Neural progenitor cell (in vitro differentiated cells): Measurements from ENCODE around the gene TPSB2. TPM values are rescaled to one million over a fixed set of nuclear protein-coding genes. Genes with fewer than 3 reads are reported as not detected.

Experiments used
- DNase-seq: peaks from one replicate; pipeline ENCODE4 v3.0.0-alpha.2; 2016; ENCODE audit warnings: low spot score
- H2AFZ ChIP-seq: fragments of 200-600 bp; sonication (generic); replicated peaks from 2 replicates; pipeline ENCODE4 v1.6.1; 2016; ENCODE audit warnings: antibody characterized with exemption
- H3F3A ChIP-seq: fragments of 200-600 bp; sonication (generic); 2 replicates; pipeline ENCODE4 v1.6.1; 2016; ENCODE audit warnings: antibody characterized with exemption, low read depth
- H3K27ac ChIP-seq: fragments of 200-600 bp; sonication (generic); 2 replicates; pipeline ENCODE4 v1.5.1; 2016; ENCODE audit warnings: mild to moderate bottlenecking
- H3K27me3 ChIP-seq: fragments of 200-600 bp; sonication (generic); 2 replicates; pipeline ENCODE4 v1.6.1; 2016; ENCODE audit warnings: mild to moderate bottlenecking, moderate library complexity
- H3K36me3 ChIP-seq: fragments of 200-600 bp; sonication (generic); 2 replicates; pipeline ENCODE4 v1.5.1; 2016
- H3K4me1 ChIP-seq: fragments of 200-600 bp; sonication (generic); 2 replicates; pipeline ENCODE4 v1.6.1; 2016; ENCODE audit warnings: mixed run types
- H3K4me2 ChIP-seq: fragments of 200-600 bp; sonication (generic); 2 replicates; pipeline ENCODE4 v1.6.1; 2016
- H3K4me3 ChIP-seq: fragments of 200-600 bp; sonication (generic); 2 replicates; pipeline ENCODE4 v1.5.1; 2016
- H3K79me2 ChIP-seq: fragments of 200-600 bp; sonication (generic); 2 replicates; pipeline ENCODE4 v1.6.1; 2016; ENCODE audit warnings: low read depth
- H3K9ac ChIP-seq: fragments of 200-600 bp; sonication (generic); 2 replicates; pipeline ENCODE4 v1.6.1; 2016
- H3K9me3 ChIP-seq: fragments of 200-600 bp; sonication (generic); 2 replicates; pipeline ENCODE4 v1.5.1; 2016; ENCODE audit warnings: low read depth
- H4K20me1 ChIP-seq: fragments of 200-600 bp; sonication (generic); 2 replicates; pipeline ENCODE4 v1.6.1; 2016; ENCODE audit warnings: low read depth
- H3K27ac Mint-ChIP-seq: 3 replicates; pipeline ENCODE4 v1.8.0; 2021; ENCODE audit warnings: mixed read lengths
- H3K27me3 Mint-ChIP-seq: 2 replicates; pipeline ENCODE4 v1.8.0; 2022; ENCODE audit warnings: low read depth, mild to moderate bottlenecking, inconsistent platforms, moderate library complexity, mixed read lengths; ENCODE audit not compliant: insufficient read depth
- H3K36me3 Mint-ChIP-seq: 3 replicates; pipeline ENCODE4 v1.8.0; 2021; ENCODE audit warnings: mixed read lengths
- H3K4me1 Mint-ChIP-seq: 3 replicates; pipeline ENCODE4 v1.8.0; 2021; ENCODE audit warnings: mixed read lengths
- H3K4me3 Mint-ChIP-seq: 3 replicates; pipeline ENCODE4 v1.8.0; 2021; ENCODE audit warnings: mild to moderate bottlenecking, moderate library complexity, mixed read lengths
- H3K9me3 Mint-ChIP-seq: 3 replicates; pipeline ENCODE4 v1.8.0; 2020; ENCODE audit warnings: mixed read lengths
- EZH2 ChIP-seq: fragments of 200-600 bp; sonication (generic); IDR thresholded peaks from 2 replicates; pipeline ENCODE4 v1.6.1; 2017; ENCODE audit warnings: antibody characterized with exemption, mild to moderate bottlenecking, moderate library complexity
- EZH2phosphoT487 ChIP-seq: fragments of 200-600 bp; sonication (generic); IDR thresholded peaks from 2 replicates; pipeline ENCODE4 v1.6.1; 2017; ENCODE audit warnings: antibody characterized with exemption
- total RNA-seq: library from RNA; depleted of rRNA; stranded (reverse); fragments of >200 nt; gene quantifications from 2 replicates; pipeline ENCODE4 v1.2.3, GENCODE V29; 2015; ENCODE audit warnings: low replicate concordance
- TF ChIP-seq, protein P1 (sequence below): fragments of 200-600 bp; sonication (generic); IDR thresholded peaks from 2 replicates; pipeline ENCODE4 v1.5.1; 2017; ENCODE audit warnings: antibody characterized with exemption, mild to moderate bottlenecking

The TPSB2 gene
- total RNA-seq, 1 donor from 2014 or later, result not detected

DNA sequence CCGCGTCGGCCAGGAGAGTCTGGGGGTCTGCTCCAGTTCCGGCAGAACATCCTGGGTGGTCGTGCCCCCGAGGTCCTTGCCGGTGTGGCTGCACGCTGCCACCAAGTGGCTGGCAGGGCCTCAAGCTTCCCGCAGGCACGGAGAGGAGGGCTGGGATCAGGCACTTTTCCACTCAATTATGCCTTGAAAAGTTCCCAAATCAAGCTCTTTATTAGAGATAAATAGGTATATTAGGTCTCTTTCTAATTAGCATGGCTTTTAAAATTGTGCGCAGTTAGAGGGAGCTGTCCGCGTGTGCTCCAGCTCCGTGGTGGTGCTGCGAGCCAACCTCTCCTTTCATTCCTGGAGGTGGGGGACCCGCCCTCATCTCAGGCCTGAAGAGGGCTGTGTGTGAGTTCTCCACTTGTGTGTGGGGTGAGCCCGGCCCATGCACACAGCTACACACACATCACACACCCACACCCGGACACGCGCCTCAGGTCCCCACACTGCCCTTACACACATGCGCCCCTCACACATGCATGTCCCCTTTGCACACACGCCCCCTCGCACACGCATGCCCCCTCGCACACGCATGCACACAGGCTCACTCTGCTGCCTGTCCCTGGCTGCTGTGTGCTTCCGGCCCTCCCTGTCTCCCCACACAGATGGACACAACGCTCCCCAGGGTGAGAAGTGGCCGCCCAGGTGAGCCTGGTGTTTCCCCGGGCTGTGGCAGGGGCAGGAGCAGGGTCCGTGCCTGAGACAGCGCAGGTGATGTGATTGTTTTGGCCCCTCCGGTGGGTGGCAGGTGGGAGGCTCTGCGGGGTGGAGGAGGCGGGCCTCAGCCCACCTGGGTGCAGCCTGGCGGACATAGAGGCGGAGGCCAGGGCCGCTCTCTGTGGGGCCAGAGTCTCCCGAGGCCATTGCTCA is 48.3 kb downstream of the TPSB2 start:
- H3K9me3 Mint-ChIP-seq, result no peaks in the 10 kb centered on the region
- Histone ChIP-seq H3K27ac (no peak overlapping the region), H3K4me2 (no peak overlapping the region), H3K9ac (no peak overlapping the region), H3F3A (no peaks in the 10 kb centered on the region), H4K20me1 (peaks cover 82% of the 10 kb centered on the region), H2AFZ (no peak overlapping the region), H3K79me2 (no peaks in the 10 kb centered on the region), H3K4me3 (no peak overlapping the region), H3K4me1 (peaks cover 3% of the 10 kb centered on the region), H3K9me3 (no peaks in the 10 kb centered on the region), H3K36me3 (no peaks in the 10 kb centered on the region), H3K27me3 (no peaks in the 10 kb centered on the region)
- H3K4me1 Mint-ChIP-seq, result peaks cover 15% of the 10 kb centered on the region
- DNase-seq, result peak; percentile 73
- peaks cover 2% of the 10 kb centered on the region for H3K27me3 Mint-ChIP-seq
- H3K27ac Mint-ChIP-seq, result no peak overlapping the region
- no peak for TF ChIP-seq EZH2phosphoT487
- TF ChIP-seq, protein P1, sequence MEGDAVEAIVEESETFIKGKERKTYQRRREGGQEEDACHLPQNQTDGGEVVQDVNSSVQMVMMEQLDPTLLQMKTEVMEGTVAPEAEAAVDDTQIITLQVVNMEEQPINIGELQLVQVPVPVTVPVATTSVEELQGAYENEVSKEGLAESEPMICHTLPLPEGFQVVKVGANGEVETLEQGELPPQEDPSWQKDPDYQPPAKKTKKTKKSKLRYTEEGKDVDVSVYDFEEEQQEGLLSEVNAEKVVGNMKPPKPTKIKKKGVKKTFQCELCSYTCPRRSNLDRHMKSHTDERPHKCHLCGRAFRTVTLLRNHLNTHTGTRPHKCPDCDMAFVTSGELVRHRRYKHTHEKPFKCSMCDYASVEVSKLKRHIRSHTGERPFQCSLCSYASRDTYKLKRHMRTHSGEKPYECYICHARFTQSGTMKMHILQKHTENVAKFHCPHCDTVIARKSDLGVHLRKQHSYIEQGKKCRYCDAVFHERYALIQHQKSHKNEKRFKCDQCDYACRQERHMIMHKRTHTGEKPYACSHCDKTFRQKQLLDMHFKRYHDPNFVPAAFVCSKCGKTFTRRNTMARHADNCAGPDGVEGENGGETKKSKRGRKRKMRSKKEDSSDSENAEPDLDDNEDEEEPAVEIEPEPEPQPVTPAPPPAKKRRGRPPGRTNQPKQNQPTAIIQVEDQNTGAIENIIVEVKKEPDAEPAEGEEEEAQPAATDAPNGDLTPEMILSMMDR, result peak; percentile 60
- TF ChIP-seq EZH2, result no peak
- H3K4me3 Mint-ChIP-seq, result no peak overlapping the region
- H3K36me3 Mint-ChIP-seq, result no peaks in the 10 kb centered on the region

DNA sequence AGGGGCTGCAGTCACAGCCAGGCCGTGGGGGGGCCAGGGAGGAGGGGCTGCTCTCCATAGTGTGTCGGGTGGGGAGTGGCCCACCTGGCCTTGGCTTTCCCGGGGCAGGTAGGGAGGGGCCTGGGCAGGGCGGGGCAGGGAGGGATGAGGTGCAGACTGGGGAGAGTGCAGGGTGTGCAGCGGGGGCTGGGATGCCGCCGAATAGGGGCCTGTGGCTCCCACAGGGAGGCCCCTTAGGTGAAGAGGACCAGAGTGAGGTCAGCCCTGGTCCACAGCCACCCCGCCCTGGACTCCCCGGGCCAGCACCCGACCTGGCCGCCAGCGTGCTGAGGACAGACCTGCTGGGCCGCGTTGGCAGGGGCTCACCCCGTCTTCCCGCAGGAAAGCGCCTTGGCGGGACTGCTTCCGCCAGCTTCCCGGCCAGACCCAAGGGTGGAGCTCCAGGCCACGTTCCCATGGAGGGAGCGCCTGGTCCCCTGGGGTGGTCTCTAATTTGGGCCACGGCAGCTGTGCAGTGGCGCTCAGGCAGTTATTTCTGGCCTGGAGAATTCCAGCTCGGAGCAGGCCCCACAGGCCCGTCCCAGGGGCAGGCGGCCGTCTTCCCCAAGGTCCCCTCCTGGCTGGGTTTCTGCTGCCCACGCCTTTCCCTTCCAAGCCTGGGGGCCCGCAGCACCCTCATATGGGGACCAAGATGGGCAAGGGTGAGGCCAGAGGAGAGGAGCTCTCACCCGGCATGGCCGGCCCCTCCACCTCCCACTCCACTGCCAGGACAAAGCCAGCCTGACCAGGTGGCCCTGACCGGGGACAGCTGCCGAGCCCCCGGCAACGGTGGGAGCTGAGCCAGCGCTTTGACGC is 49.2 kb downstream of the TPSB2 start:
- Histone ChIP-seq H3K4me3 (no peak overlapping the region), H3K27ac (no peak overlapping the region), H3K36me3 (no peaks in the 10 kb centered on the region), H3K9ac (no peak overlapping the region), H4K20me1 (peaks cover 84% of the 10 kb centered on the region), H3K4me2 (no peak overlapping the region), H3K4me1 (peaks cover 3% of the 10 kb centered on the region), H3K9me3 (no peaks in the 10 kb centered on the region), H3F3A (no peaks in the 10 kb centered on the region), H3K27me3 (no peaks in the 10 kb centered on the region), H2AFZ (no peak overlapping the region), H3K79me2 (no peaks in the 10 kb centered on the region)
- Mint-ChIP-seq H3K9me3 (no peaks in the 10 kb centered on the region), H3K27ac (no peak overlapping the region), H3K4me1 (peaks cover 15% of the 10 kb centered on the region), H3K27me3 (peaks cover 2% of the 10 kb centered on the region), H3K36me3 (no peaks in the 10 kb centered on the region), H3K4me3 (no peak overlapping the region)
- TF ChIP-seq EZH2phosphoT487 (no peak), EZH2 (no peak)
- TF ChIP-seq, protein P1, result no peak
- DNase-seq, result no peak

Other genes starting within 250 kb of the TPSB2 start
- 0.75 and 3.0 TPM in 2 replicates for gene SOX8, start 248.4 kb downstream of the TPSB2 start, total RNA-seq
- gene SSTR5, start 157.4 kb downstream of the TPSB2 start, total RNA-seq, result not detected in 2 replicates
- not detected in 2 replicates for gene C1QTNF8, start 133.9 kb downstream of the TPSB2 start, total RNA-seq
- gene CACNA1H, start 77.1 kb downstream of the TPSB2 start, total RNA-seq, result 9.5 and 32.6 TPM in 2 replicates
- gene TPSG1, start 4.9 kb downstream of the TPSB2 start, total RNA-seq, result not detected in 2 replicates
- not detected in 2 replicates for gene TPSAB1, start 10.5 kb upstream of the TPSB2 start, total RNA-seq
- gene TPSD1, start 25.9 kb upstream of the TPSB2 start, total RNA-seq, result not detected in 2 replicates
- 184 and 239 TPM in 2 replicates for gene UBE2I, start 79.5 kb upstream of the TPSB2 start, total RNA-seq
- 0.34 and 4.0 TPM in 2 replicates for gene BAIAP3, start 103.5 kb upstream of the TPSB2 start, total RNA-seq
- gene TSR3, start 121.7 kb upstream of the TPSB2 start, total RNA-seq, result 22.4 and 60.6 TPM in 2 replicates
- 11.8 and 22.7 TPM in 2 replicates for gene GNPTG, start 121.7 kb upstream of the TPSB2 start, total RNA-seq
- 6.1 and 25.4 TPM in 2 replicates for gene UNKL, start 184.5 kb upstream of the TPSB2 start, total RNA-seq
- 4.6 and 13.2 TPM in 2 replicates for gene UQCC4, start 190.6 kb upstream of the TPSB2 start, total RNA-seq
- 1.1 TPM in 1 of 2 replicates, not detected in the other for gene PERCC1, start 200.9 kb upstream of the TPSB2 start, total RNA-seq
- gene CCDC154, start 214.4 kb upstream of the TPSB2 start, total RNA-seq, result 0.28 TPM in 1 of 2 replicates, not detected in the other
- gene CLCN7, start 244.8 kb upstream of the TPSB2 start, total RNA-seq, result 11.5 and 33.4 TPM in 2 replicates